ENCODE data around the gene GPC4.
A peak's percentile ranks its signal among the peaks of the same experiment; 100 is the strongest.

GPC4 gene

DNA sequence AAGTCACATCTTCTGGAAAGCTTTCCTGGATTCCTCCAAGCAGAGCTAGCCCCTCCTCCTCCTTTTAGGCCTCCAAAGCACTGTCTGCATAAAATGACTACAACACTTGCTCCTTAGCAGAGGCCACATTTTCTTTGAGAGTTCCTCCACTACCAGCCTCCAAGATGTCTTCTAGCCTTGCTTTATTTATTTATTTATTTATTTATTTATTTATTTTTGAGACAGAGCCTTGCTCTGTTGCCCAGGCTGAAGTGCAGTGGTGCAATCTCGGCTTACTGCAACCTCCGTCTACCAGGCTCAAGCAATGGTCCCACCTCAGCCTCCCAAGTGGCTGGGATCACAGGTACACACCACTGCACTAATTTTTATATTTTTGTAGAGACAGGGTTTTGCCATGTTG is 4.6 kb upstream of the GPC4 start (continued):
- TF ChIP-seq, protein P1, sequence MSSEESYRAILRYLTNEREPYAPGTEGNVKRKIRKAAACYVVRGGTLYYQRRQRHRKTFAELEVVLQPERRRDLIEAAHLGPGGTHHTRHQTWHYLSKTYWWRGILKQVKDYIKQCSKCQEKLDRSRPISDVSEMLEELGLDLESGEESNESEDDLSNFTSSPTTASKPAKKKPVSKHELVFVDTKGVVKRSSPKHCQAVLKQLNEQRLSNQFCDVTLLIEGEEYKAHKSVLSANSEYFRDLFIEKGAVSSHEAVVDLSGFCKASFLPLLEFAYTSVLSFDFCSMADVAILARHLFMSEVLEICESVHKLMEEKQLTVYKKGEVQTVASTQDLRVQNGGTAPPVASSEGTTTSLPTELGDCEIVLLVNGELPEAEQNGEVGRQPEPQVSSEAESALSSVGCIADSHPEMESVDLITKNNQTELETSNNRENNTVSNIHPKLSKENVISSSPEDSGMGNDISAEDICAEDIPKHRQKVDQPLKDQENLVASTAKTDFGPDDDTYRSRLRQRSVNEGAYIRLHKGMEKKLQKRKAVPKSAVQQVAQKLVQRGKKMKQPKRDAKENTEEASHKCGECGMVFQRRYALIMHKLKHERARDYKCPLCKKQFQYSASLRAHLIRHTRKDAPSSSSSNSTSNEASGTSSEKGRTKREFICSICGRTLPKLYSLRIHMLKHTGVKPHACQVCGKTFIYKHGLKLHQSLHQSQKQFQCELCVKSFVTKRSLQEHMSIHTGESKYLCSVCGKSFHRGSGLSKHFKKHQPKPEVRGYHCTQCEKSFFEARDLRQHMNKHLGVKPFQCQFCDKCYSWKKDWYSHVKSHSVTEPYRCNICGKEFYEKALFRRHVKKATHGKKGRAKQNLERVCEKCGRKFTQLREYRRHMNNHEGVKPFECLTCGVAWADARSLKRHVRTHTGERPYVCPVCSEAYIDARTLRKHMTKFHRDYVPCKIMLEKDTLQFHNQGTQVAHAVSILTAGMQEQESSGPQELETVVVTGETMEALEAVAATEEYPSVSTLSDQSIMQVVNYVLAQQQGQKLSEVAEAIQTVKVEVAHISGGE (tag by site-specific recombination; conservative IDR thresholded peaks at IDR 0.05; ENCODE audit: low read depth), result peak; percentile 67
- TF ChIP-seq ZNF629 (tag by site-specific recombination; IDR thresholded peaks at IDR 0.05) (0 out of 2 replicates have a peak, but pooled peaks have one; percentile 14), SP7 (tag by site-specific recombination; IDR thresholded peaks at IDR 0.05) (no peak), GFI1B (tag by site-specific recombination; IDR thresholded peaks at IDR 0.05) (0 out of 2 replicates have a peak, but pooled peaks have one; percentile 22), ZNF311 (tag by site-specific recombination; IDR thresholded peaks at IDR 0.05; ENCODE audit: borderline replicate concordance) (no peak), MEIS1 (CRISPR knock-in tag; IDR thresholded peaks at IDR 0.05; ENCODE audit: borderline replicate concordance) (no peak), ZFHX2 (tag by site-specific recombination; conservative IDR thresholded peaks at IDR 0.05) (no peak), ZNF140 (tag by site-specific recombination; IDR thresholded peaks at IDR 0.05) (peak; percentile 70; the same call in 1 of the 2 replicates), ZNF202 (tag by site-specific recombination; IDR thresholded peaks at IDR 0.05; ENCODE audit: borderline replicate concordance) (0 out of 2 replicates have a peak, but pooled peaks have one; percentile 37), FEZF1 (tag by site-specific recombination; IDR thresholded peaks at IDR 0.05) (no peak), YY1 (tag by site-specific recombination; IDR thresholded peaks at IDR 0.05) (no peak), ZBTB1 (tag by site-specific recombination; IDR thresholded peaks at IDR 0.05) (0 out of 2 replicates have a peak, but pooled peaks have one; percentile 19), ZNF701 (tag by site-specific recombination; IDR thresholded peaks at IDR 0.05) (no peak), ZBTB8A (tag by site-specific recombination; IDR thresholded peaks at IDR 0.05) (peak; percentile 60), YY2 (tag by site-specific recombination; IDR thresholded peaks at IDR 0.05) (no peak), ZNF544 (tag by site-specific recombination; IDR thresholded peaks at IDR 0.05) (no peak), ZNF366 (tag by site-specific recombination; conservative IDR thresholded peaks at IDR 0.05) (no peak), ZNF555 (tag by site-specific recombination; conservative IDR thresholded peaks at IDR 0.05) (peak; percentile 59), ZNF146 (tag by site-specific recombination; IDR thresholded peaks at IDR 0.05) (no peak), ZNF785 (tag by site-specific recombination; IDR thresholded peaks at IDR 0.05) (no peak)
- TF ChIP-seq, protein P2, sequence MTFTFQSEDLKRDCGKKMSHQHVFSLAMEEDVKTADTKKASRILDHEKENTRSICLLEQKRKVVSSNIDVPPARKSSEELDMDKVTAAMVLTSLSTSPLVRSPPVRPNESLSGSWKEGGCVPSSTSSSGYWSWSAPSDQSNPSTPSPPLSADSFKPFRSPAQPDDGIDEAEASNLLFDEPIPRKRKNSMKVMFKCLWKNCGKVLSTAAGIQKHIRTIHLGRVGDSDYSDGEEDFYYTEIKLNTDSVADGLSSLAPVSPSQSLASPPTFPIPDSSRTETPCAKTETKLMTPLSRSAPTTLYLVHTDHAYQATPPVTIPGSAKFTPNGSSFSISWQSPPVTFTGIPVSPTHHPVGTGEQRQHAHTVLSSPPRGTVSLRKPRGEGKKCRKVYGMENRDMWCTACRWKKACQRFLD (tag by site-specific recombination; IDR thresholded peaks at IDR 0.05), result no peak
- TF ChIP-seq, protein P3, sequence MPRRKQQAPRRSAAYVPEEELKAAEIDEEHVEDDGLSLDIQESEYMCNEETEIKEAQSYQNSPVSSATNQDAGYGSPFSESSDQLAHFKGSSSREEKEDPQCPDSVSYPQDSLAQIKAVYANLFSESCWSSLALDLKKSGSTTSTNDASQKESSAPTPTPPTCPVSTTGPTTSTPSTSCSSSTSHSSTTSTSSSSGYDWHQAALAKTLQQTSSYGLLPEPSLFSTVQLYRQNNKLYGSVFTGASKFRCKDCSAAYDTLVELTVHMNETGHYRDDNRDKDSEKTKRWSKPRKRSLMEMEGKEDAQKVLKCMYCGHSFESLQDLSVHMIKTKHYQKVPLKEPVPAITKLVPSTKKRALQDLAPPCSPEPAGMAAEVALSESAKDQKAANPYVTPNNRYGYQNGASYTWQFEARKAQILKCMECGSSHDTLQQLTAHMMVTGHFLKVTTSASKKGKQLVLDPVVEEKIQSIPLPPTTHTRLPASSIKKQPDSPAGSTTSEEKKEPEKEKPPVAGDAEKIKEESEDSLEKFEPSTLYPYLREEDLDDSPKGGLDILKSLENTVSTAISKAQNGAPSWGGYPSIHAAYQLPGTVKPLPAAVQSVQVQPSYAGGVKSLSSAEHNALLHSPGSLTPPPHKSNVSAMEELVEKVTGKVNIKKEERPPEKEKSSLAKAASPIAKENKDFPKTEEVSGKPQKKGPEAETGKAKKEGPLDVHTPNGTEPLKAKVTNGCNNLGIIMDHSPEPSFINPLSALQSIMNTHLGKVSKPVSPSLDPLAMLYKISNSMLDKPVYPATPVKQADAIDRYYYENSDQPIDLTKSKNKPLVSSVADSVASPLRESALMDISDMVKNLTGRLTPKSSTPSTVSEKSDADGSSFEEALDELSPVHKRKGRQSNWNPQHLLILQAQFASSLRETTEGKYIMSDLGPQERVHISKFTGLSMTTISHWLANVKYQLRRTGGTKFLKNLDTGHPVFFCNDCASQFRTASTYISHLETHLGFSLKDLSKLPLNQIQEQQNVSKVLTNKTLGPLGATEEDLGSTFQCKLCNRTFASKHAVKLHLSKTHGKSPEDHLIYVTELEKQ (tag by site-specific recombination; IDR thresholded peaks at IDR 0.05; ENCODE audit: borderline replicate concordance), result no peak
- TF ChIP-seq, protein P4, sequence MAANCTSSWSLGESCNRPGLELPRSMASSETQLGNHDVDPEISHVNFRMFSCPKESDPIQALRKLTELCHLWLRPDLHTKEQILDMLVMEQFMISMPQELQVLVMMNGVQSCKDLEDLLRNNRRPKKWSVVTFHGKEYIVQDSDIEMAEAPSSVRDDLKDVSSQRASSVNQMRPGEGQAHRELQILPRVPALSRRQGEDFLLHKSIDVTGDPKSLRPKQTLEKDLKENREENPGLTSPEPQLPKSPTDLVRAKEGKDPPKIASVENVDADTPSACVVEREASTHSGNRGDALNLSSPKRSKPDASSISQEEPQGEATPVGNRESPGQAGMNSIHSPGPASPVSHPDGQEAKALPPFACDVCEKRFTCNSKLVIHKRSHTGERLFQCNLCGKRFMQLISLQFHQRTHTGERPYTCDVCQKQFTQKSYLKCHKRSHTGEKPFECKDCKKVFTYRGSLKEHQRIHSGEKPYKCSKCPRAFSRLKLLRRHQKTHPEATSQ (tag by site-specific recombination; IDR thresholded peaks at IDR 0.05), result no peak
- TF ChIP-seq, protein P5, sequence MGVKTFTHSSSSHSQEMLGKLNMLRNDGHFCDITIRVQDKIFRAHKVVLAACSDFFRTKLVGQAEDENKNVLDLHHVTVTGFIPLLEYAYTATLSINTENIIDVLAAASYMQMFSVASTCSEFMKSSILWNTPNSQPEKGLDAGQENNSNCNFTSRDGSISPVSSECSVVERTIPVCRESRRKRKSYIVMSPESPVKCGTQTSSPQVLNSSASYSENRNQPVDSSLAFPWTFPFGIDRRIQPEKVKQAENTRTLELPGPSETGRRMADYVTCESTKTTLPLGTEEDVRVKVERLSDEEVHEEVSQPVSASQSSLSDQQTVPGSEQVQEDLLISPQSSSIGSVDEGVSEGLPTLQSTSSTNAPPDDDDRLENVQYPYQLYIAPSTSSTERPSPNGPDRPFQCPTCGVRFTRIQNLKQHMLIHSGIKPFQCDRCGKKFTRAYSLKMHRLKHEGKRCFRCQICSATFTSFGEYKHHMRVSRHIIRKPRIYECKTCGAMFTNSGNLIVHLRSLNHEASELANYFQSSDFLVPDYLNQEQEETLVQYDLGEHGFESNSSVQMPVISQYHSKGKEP (tag by site-specific recombination; IDR thresholded peaks at IDR 0.05), result no peak
- TF ChIP-seq, protein P6, sequence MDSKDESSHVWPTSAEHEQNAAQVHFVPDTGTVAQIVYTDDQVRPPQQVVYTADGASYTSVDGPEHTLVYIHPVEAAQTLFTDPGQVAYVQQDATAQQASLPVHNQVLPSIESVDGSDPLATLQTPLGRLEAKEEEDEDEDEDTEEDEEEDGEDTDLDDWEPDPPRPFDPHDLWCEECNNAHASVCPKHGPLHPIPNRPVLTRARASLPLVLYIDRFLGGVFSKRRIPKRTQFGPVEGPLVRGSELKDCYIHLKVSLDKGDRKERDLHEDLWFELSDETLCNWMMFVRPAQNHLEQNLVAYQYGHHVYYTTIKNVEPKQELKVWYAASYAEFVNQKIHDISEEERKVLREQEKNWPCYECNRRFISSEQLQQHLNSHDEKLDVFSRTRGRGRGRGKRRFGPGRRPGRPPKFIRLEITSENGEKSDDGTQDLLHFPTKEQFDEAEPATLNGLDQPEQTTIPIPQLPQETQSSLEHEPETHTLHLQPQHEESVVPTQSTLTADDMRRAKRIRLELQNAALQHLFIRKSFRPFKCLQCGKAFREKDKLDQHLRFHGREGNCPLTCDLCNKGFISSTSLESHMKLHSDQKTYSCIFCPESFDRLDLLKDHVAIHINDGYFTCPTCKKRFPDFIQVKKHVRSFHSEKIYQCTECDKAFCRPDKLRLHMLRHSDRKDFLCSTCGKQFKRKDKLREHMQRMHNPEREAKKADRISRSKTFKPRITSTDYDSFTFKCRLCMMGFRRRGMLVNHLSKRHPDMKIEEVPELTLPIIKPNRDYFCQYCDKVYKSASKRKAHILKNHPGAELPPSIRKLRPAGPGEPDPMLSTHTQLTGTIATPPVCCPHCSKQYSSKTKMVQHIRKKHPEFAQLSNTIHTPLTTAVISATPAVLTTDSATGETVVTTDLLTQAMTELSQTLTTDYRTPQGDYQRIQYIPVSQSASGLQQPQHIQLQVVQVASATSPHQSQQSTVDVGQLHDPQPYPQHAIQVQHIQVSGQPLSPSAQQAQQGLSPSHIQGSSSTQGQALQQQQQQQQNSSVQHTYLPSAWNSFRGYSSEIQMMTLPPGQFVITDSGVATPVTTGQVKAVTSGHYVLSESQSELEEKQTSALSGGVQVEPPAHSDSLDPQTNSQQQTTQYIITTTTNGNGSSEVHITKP (tag by site-specific recombination; IDR thresholded peaks at IDR 0.05), result no peak

Data from HEK293 (cell line).